ENCODE results near the gene PPP1R3A. TPM values are rescaled to one million over a fixed set of nuclear protein-coding genes. Genes with fewer than 3 reads are reported as not detected.
A peak's percentile ranks its signal among the peaks of the same experiment; 100 is the strongest.

PPP1R3A gene, protein sequence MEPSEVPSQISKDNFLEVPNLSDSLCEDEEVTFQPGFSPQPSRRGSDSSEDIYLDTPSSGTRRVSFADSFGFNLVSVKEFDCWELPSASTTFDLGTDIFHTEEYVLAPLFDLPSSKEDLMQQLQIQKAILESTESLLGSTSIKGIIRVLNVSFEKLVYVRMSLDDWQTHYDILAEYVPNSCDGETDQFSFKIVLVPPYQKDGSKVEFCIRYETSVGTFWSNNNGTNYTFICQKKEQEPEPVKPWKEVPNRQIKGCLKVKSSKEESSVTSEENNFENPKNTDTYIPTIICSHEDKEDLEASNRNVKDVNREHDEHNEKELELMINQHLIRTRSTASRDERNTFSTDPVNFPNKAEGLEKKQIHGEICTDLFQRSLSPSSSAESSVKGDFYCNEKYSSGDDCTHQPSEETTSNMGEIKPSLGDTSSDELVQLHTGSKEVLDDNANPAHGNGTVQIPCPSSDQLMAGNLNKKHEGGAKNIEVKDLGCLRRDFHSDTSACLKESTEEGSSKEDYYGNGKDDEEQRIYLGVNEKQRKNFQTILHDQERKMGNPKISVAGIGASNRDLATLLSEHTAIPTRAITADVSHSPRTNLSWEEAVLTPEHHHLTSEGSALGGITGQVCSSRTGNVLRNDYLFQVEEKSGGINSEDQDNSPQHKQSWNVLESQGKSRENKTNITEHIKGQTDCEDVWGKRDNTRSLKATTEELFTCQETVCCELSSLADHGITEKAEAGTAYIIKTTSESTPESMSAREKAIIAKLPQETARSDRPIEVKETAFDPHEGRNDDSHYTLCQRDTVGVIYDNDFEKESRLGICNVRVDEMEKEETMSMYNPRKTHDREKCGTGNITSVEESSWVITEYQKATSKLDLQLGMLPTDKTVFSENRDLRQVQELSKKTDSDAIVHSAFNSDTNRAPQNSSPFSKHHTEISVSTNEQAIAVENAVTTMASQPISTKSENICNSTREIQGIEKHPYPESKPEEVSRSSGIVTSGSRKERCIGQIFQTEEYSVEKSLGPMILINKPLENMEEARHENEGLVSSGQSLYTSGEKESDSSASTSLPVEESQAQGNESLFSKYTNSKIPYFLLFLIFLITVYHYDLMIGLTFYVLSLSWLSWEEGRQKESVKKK
- not detected in 2 replicates for total RNA-seq (2021)
- long read RNA-seq, result 0 reads

DNA sequence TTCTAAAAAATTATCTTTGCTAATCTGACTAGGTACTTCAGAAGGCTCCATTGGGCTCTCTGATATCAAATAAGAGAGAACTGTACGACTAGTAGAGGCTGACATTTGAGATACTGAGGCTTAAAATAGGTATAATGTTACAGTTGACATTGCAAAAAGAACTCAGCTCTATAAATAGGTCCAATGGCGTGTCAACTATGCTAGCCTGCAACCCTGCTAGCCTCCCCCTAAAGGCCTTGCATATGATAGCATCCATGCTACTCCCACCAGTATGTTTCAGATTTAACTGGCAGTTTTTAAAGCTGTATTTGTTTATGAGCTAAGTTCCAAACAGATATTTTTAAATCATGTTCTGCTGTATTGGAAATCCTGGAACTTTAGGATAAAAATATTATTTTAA lies at the start of gene PPP1R3A:
TSS of gene PPP1R3A (minus strand) at position 64 of the 400 bp plus-strand sequence. CDS start at position 51, 13 bp downstream.
- Histone ChIP-seq H2BK12ac (ENCODE audit: insufficient read length, low read depth, low read length) (no peak within 1 kb of the TSS), H4K8ac (replicated peaks; ENCODE audit: insufficient read length, low read depth, low read length) (no peak within 1 kb of the TSS), H3K23ac (ENCODE audit: insufficient read length, low read depth, low read length) (no peak within 1 kb of the TSS), H3K79me1 (ENCODE audit: insufficient read depth, low read depth, low read length, poor library complexity, severe bottlenecking) (no peaks in the 10 kb centered on the region), H4K91ac (ENCODE audit: insufficient read length, low read depth, low read length) (no peak within 1 kb of the TSS), H3K56ac (ENCODE audit: insufficient read length, low read depth, low read length) (no peak within 1 kb of the TSS), H3K18ac (ENCODE audit: insufficient read length, low read depth, low read length) (no peak within 1 kb of the TSS), H2BK120ac (ENCODE audit: low read depth, low read length, poor library complexity, severe bottlenecking) (no peak within 1 kb of the TSS), H2BK5ac (ENCODE audit: insufficient read length, low read length) (no peak within 1 kb of the TSS), H3K4me1 (ENCODE audit: insufficient read depth, low read length) (no peaks in the 10 kb centered on the region), H2AFZ (ENCODE audit: low read length) (no peak within 1 kb of the TSS), H3K9ac (ENCODE audit: extremely low read depth, insufficient read length, low read length) (no peak within 1 kb of the TSS), H2BK15ac (ENCODE audit: low read depth, low read length) (no peak within 1 kb of the TSS), H3K4ac (ENCODE audit: low read depth, low read length) (no peak within 1 kb of the TSS), H3T11ph (ENCODE audit: low read length) (no peak within 1 kb of the TSS), H3K14ac (ENCODE audit: insufficient read depth, low read length) (no peak within 1 kb of the TSS), H4K5ac (ENCODE audit: insufficient read length, low read depth, low read length) (no peak within 1 kb of the TSS), H3K4me2 (ENCODE audit: insufficient read depth, insufficient read length, low read length) (no peak within 1 kb of the TSS), H3K79me2 (ENCODE audit: insufficient read depth, low read length) (no peaks in the 10 kb centered on the region), H3K27ac (ENCODE audit: insufficient read length, low read depth, low read length) (no peak within 1 kb of the TSS), H2BK20ac (ENCODE audit: low read depth, low read length, poor library complexity, severe bottlenecking) (no peak within 1 kb of the TSS), H3K23me2 (ENCODE audit: insufficient read length, low read depth, low read length, poor library complexity, severe bottlenecking) (no peaks in the 10 kb centered on the region), H4K20me1 (ENCODE audit: control insufficient read depth, insufficient read depth, insufficient read length) (no peaks in the 10 kb centered on the region), H3K9me3 (ENCODE audit: control insufficient read depth, low read depth, low read length) (no peaks in the 10 kb centered on the region), H3K27me3 (ENCODE audit: insufficient read depth, low read length) (no peaks in the 10 kb centered on the region), H2AK5ac (ENCODE audit: insufficient read length, low read length) (no peak within 1 kb of the TSS)
- Mint-ChIP-seq H3K4me3 (no peak within 1 kb of the TSS), H3K9me3 (no peaks in the 10 kb centered on the region), H3K27me3 (ENCODE audit: low read depth) (no peaks in the 10 kb centered on the region), H3K27ac (no peak within 1 kb of the TSS), H3K4me1 (0 out of 4 replicates have a peak, but pooled peaks cover 0 to 2% of the 10 kb centered on the region in 2 experiments), H3K36me3 (ENCODE audit: insufficient read depth in 1 of 3, low read depth in 3 of 3) (no peaks in the 10 kb centered on the region)
- no CpG with 5 or more reads among the region's 2 CpGs for WGBS (ENCODE audit: extremely low coverage, insufficient read length, low lambda C conversion rate)
- TF ChIP-seq, protein P1, sequence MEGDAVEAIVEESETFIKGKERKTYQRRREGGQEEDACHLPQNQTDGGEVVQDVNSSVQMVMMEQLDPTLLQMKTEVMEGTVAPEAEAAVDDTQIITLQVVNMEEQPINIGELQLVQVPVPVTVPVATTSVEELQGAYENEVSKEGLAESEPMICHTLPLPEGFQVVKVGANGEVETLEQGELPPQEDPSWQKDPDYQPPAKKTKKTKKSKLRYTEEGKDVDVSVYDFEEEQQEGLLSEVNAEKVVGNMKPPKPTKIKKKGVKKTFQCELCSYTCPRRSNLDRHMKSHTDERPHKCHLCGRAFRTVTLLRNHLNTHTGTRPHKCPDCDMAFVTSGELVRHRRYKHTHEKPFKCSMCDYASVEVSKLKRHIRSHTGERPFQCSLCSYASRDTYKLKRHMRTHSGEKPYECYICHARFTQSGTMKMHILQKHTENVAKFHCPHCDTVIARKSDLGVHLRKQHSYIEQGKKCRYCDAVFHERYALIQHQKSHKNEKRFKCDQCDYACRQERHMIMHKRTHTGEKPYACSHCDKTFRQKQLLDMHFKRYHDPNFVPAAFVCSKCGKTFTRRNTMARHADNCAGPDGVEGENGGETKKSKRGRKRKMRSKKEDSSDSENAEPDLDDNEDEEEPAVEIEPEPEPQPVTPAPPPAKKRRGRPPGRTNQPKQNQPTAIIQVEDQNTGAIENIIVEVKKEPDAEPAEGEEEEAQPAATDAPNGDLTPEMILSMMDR (conservative IDR thresholded peaks at IDR 0.05), result peak; percentile 38; the same call in 2 of the 3 replicates
- no peak for DNase-seq

Data from H9 (cell line).